Neuronal stem cell (in vitro differentiated cells): Measurements from ENCODE around the gene SNAPC2.
"Not testable (repeated sequence)": the region's sequence is repeated elsewhere in the genome, so short reads cannot be mapped to it uniquely, and the experiment has no call there.

Source experiments
- DNase-seq: peaks from one replicate; pipeline ENCODE4 v3.0.0-alpha.2; 2013; ENCODE audit warnings: low spot score
- H2AFZ ChIP-seq: one replicate; pipeline ENCODE4 v1.6.1; 2013; ENCODE audit warnings: mild to moderate bottlenecking, low read length, inconsistent platforms
- H2AK5ac ChIP-seq: 2 replicates; pipeline ENCODE4 v1.6.1; 2013; ENCODE audit warnings: low read depth, mild to moderate bottlenecking, inconsistent platforms, low read length, moderate library complexity, mixed read lengths
- H2BK120ac ChIP-seq: 2 replicates; pipeline ENCODE4 v1.6.1; 2013; ENCODE audit warnings: low read depth, mild to moderate bottlenecking, inconsistent platforms, low read length, moderate library complexity, mixed read lengths
- H2BK12ac ChIP-seq: one replicate; pipeline ENCODE4 v1.6.1; 2013; ENCODE audit warnings: low read length, inconsistent platforms
- H2BK15ac ChIP-seq: 2 replicates; pipeline ENCODE4 v1.6.1; 2013; ENCODE audit warnings: mild to moderate bottlenecking, low read length, inconsistent platforms, mixed read lengths
- H2BK5ac ChIP-seq: one replicate; pipeline ENCODE4 v1.6.1; 2013; ENCODE audit warnings: inconsistent platforms, mild to moderate bottlenecking, low read length, moderate library complexity
- H3K14ac ChIP-seq: one replicate; pipeline ENCODE4 v1.6.1; 2013; ENCODE audit warnings: low read length, inconsistent platforms
- H3K18ac ChIP-seq: 2 replicates; pipeline ENCODE4 v1.6.1; 2013; ENCODE audit warnings: low read length, inconsistent platforms
- H3K23ac ChIP-seq: 2 replicates; pipeline ENCODE4 v1.6.1; 2013; ENCODE audit warnings: low read depth, mild to moderate bottlenecking, mixed read lengths, low read length, inconsistent platforms; ENCODE audit not compliant: poor library complexity
- H3K27ac ChIP-seq: replicated peaks from 3 replicates; pipeline ENCODE4 v1.5.1; 2013; ENCODE audit warnings: low read length, inconsistent platforms
- H3K27me3 ChIP-seq, 3 experiments: 2 replicates each; pipeline ENCODE4 v1.6.1; 2013; ENCODE audit warnings: low read length in 3 of 3, mild to moderate bottlenecking in 2 of 3, inconsistent platforms in 1 of 3, low read depth in 1 of 3, mixed read lengths in 1 of 3, moderate library complexity in 1 of 3; ENCODE audit not compliant: control insufficient read depth in 3 of 3, insufficient read depth in 3 of 3
- H3K36me3 ChIP-seq, 2 donors: replicated peaks in 1 of 2; 2 replicates each; pipeline ENCODE4 v1.6.1; 2013; ENCODE audit warnings: low read length in 2 of 2; ENCODE audit not compliant: control insufficient read depth in 2 of 2, insufficient read depth in 2 of 2
- H3K4ac ChIP-seq: 2 replicates; pipeline ENCODE4 v1.6.1; 2013; ENCODE audit warnings: inconsistent platforms, mild to moderate bottlenecking, low read length, moderate library complexity
- H3K4me1 ChIP-seq, 2 donors: 1 replicate in 1 of 2; 2 replicates in 1 of 2; pipeline ENCODE4 v1.6.1; 2013; ENCODE audit warnings: low read length in 2 of 2, low read depth in 1 of 2; ENCODE audit not compliant: control insufficient read depth in 2 of 2, insufficient read depth in 1 of 2
- H3K4me2 ChIP-seq: one replicate; pipeline ENCODE4 v1.6.1; 2013; ENCODE audit warnings: mild to moderate bottlenecking, low read length, inconsistent platforms; ENCODE audit not compliant: insufficient read depth, poor library complexity, severe bottlenecking
- H3K4me3 ChIP-seq, 2 donors: 2 replicates each; pipeline ENCODE4 v1.5.1; 2013; ENCODE audit warnings: low read length in 2 of 2, mild to moderate bottlenecking in 2 of 2, inconsistent platforms in 1 of 2, moderate library complexity in 1 of 2
- H3K79me1 ChIP-seq: one replicate; pipeline ENCODE4 v1.6.1; 2013; ENCODE audit warnings: low read depth, mild to moderate bottlenecking, inconsistent platforms, low read length, moderate library complexity
- H3K9ac ChIP-seq: one replicate; pipeline ENCODE4 v1.6.1; 2013; ENCODE audit warnings: mild to moderate bottlenecking, low read depth, low read length, inconsistent platforms; ENCODE audit not compliant: poor library complexity
- H3K9me3 ChIP-seq, 2 donors: replicated peaks in 1 of 2; 2 replicates each; pipeline versions ENCODE3 to v1.6.1; 2013; ENCODE audit warnings: low read length in 2 of 2, mild to moderate bottlenecking in 2 of 2, inconsistent platforms in 1 of 2, low read depth in 1 of 2, mixed read lengths in 1 of 2, moderate library complexity in 1 of 2; ENCODE audit not compliant: control insufficient read depth in 2 of 2, insufficient read depth in 1 of 2
- H4K8ac ChIP-seq: one replicate; pipeline ENCODE4 v1.6.1; 2013; ENCODE audit warnings: low read depth, mild to moderate bottlenecking, inconsistent platforms, low read length, moderate library complexity
- H4K91ac ChIP-seq: one replicate; pipeline ENCODE4 v1.6.1; 2013; ENCODE audit warnings: low read length, low read depth, mild to moderate bottlenecking, inconsistent platforms; ENCODE audit not compliant: poor library complexity
- WGBS, 2 donors: extraction: QIAGEN DNeasy Blood & Tissue Kit; methylation state at CpG; one replicate each; pipeline ENCODE4 v1.1.7; 2013; ENCODE audit warnings: missing lambda C conversion rate in 2 of 2, mixed read lengths in 1 of 2; ENCODE audit not compliant: insufficient read length in 2 of 2, insufficient replicate concordance in 1 of 2; ENCODE audit errors: extremely low coverage in 2 of 2; 5-methylcytosine and 5-hydroxymethylcytosine counted together

Gene SNAPC2

GRCh38 chr19:7955696-7956095, 35.6 kb downstream of the SNAPC2 start:
- Histone ChIP-seq H3K4me1 (peaks cover 0 to 2% of the 10 kb centered on the region in 2 donors), H2BK12ac (no peak overlapping the region)
- no CpG with 5 or more reads among the region's 11 CpGs for WGBS, 2 donors

DNA sequence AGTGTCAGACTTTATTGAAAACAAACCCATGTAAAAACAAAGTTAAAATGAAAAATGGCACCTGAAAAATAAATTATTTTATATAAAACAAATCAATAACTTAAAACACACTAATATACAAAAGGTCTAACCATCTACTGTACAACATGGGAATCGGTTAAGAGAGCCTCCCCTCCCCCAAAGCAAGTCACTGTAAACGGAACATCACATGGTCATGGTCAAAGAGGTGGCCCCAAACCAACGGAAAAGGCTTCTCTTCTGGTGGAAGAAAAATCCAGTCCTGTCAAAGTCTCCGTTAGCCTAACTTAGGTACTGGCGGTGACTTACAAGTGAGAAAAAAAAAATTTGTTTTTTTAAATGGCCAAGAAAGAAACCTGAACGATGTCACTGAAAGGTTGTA, 39.1 kb downstream of the SNAPC2 start:
- no peak overlapping the region for H2BK12ac ChIP-seq
- H3K4ac ChIP-seq, result no peak overlapping the region
- H3K27ac ChIP-seq, result no peak overlapping the region
- no CpG with 5 or more reads among the region's 6 CpGs for WGBS, 2 donors
- no peak overlapping the region for H2AK5ac ChIP-seq
- H4K8ac ChIP-seq, result no peak overlapping the region
- H2BK15ac ChIP-seq, result no peak overlapping the region
- H2BK120ac ChIP-seq, result no peak overlapping the region
- peaks cover 30 to 76% of the 10 kb centered on the region in 2 donors for H3K36me3 ChIP-seq
- no peaks in the 10 kb centered on the region for H3K27me3 ChIP-seq
- H3K4me1 ChIP-seq, result no peaks in the 10 kb centered on the region
- no peak overlapping the region for H3K14ac ChIP-seq
- H3K9me3 ChIP-seq, result no peaks in the 10 kb centered on the region
- H3K18ac ChIP-seq, result no peak overlapping the region
- H4K91ac ChIP-seq, result no peak overlapping the region
- no peak overlapping the region for H3K9ac ChIP-seq
- DNase-seq, result no peak
- no peak overlapping the region for H3K4me2 ChIP-seq
- no peak overlapping the region for H2AFZ ChIP-seq
- no peak overlapping the region for H3K4me3 ChIP-seq
- H3K79me1 ChIP-seq, result peaks cover 3% of the 10 kb centered on the region
- no peak overlapping the region for H3K23ac ChIP-seq
- no peak overlapping the region for H2BK5ac ChIP-seq

More at GRCh38 chr19:7955696-7956095, 35.6 kb downstream of the SNAPC2 start:
- Histone ChIP-seq H3K4ac (no peak overlapping the region), H3K4me2 (no peak overlapping the region), H3K23ac (no peak overlapping the region), H3K27ac (no peak overlapping the region), H2BK5ac (no peak overlapping the region), H2AFZ (no peak overlapping the region), H4K91ac (no peak overlapping the region), H3K9ac (no peak overlapping the region), H3K36me3 (peaks cover 12 to 41% of the 10 kb centered on the region in 2 donors), H3K27me3 (no peaks in the 10 kb centered on the region), H3K18ac (peak overlapping the region; percentile 45), H2BK15ac (no peak overlapping the region), H2AK5ac (no peak overlapping the region), H3K4me3 (no peak overlapping the region), H3K9me3 (no peaks in the 10 kb centered on the region), H3K14ac (no peak overlapping the region), H4K8ac (no peak overlapping the region), H3K79me1 (peaks cover 3% of the 10 kb centered on the region), H2BK120ac (no peak overlapping the region)
- DNase-seq, result no peak

- DNase-seq, H3K4me1 ChIP-seq, H2BK15ac ChIP-seq, H3K4ac ChIP-seq, H2BK120ac ChIP-seq, H2BK5ac ChIP-seq, H3K23ac ChIP-seq, H3K4me2 ChIP-seq, H3K4me3 ChIP-seq, H2BK12ac ChIP-seq, H3K14ac ChIP-seq, H2AK5ac ChIP-seq, H3K18ac ChIP-seq, H3K9ac ChIP-seq, H2AFZ ChIP-seq, H3K79me1 ChIP-seq, H4K8ac ChIP-seq, H4K91ac ChIP-seq, H3K27me3 ChIP-seq, H3K9me3 ChIP-seq, H3K27ac ChIP-seq: not testable (repeated sequence)
- peaks cover 43 to 95% of the 10 kb centered on the region in 2 donors for H3K36me3 ChIP-seq
- WGBS, 2 donors, result no CpG with 5 or more reads among the region's 4 CpGs
Measured at GRCh38 chr19:7961082-7961481, 40.9 kb downstream of the SNAPC2 start.

DNA sequence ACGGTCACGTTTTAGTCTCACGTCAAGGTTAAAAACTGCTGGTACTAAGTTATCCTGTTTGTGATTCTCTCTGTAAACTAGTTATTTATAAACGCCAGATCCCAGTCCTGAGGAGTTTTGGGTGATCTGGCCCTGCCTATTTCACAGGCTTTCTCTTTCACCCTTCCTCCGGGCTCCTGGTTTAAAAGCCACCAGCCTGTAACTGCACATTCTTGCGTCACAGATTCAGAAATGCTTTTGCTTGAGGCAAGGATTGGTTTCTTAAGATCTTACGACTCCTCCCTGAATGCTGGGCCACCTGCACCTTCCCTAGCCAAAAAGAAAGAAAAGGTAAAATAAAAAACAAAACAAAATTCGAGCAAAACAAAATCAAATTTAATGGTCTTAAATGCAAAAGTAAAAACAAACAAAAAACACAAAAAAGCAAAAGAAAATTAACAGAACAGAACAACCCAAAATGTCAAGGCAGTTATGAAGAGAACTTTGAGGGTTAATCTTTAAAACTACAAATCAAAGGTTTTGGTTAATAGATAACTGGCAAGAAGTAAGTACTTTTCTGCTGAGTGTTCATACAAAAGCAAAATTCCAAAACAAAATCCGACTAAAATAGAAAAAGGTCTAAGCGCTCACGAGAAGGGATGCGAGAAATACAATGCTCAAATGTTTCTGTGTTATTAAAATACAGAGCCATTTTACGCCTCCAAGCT, 41.9 kb downstream of the SNAPC2 start:
- no peak overlapping the region for H3K27ac ChIP-seq
- no peak overlapping the region for H4K91ac ChIP-seq
- no peak overlapping the region for H2AK5ac ChIP-seq
- no peak overlapping the region for H3K23ac ChIP-seq
- H3K18ac ChIP-seq, result no peak overlapping the region
- no peak overlapping the region for H2BK12ac ChIP-seq
- H4K8ac ChIP-seq, result no peak overlapping the region
- no peaks in the 10 kb centered on the region for H3K4me1 ChIP-seq
- DNase-seq, result no peak
- H2BK15ac ChIP-seq, result no peak overlapping the region
- H3K4ac ChIP-seq, result no peak overlapping the region
- peaks cover 53 to 99% of the 10 kb centered on the region in 2 donors for H3K36me3 ChIP-seq
- no peak overlapping the region for H2BK120ac ChIP-seq
- H2AFZ ChIP-seq, result no peak overlapping the region
- no peak overlapping the region for H3K4me2 ChIP-seq
- H3K9ac ChIP-seq, result no peak overlapping the region
- WGBS, 2 donors, result no CpG with 5 or more reads among the region's 13 CpGs
- H3K79me1 ChIP-seq, result peaks cover 3% of the 10 kb centered on the region
- no peak overlapping the region for H3K14ac ChIP-seq
- no peak overlapping the region for H3K4me3 ChIP-seq
- no peaks in the 10 kb centered on the region for H3K9me3 ChIP-seq
- H3K27me3 ChIP-seq, result no peaks in the 10 kb centered on the region
- H2BK5ac ChIP-seq, result no peak overlapping the region
